ENCODE results near the gene IGF2BP1.
"Not testable (repeated sequence)": the region's sequence is repeated elsewhere in the genome, so short reads cannot be mapped to it uniquely, and the experiment has no call there.

The IGF2BP1 gene

GRCh38 chr17:48996722-48997102 is 473 bp upstream of the IGF2BP1 start:
- DNase-seq = peak; percentile 36

- DNase-seq = peak; percentile 61
Observed at GRCh38 chr17:48997827-48998586, 822 bp downstream of the IGF2BP1 start.

- no peak for DNase-seq
Observed at GRCh38 chr17:48998587-48999440, 1.6 kb downstream of the IGF2BP1 start.

- DNase-seq = no peak
Observed at GRCh38 chr17:49000943-49001342, 3.8 kb downstream of the IGF2BP1 start.

GRCh38 chr17:49001671-49002070 is 4.5 kb downstream of the IGF2BP1 start:
- DNase-seq = no peak

- DNase-seq = no peak
Observed at GRCh38 chr17:49002331-49002730, 5.1 kb downstream of the IGF2BP1 start.

- no peak for DNase-seq
Observed at GRCh38 chr17:49002766-49003165, 5.6 kb downstream of the IGF2BP1 start.

- peak; percentile 59 for DNase-seq
Observed at GRCh38 chr17:49003557-49004511, 6.6 kb downstream of the IGF2BP1 start.

- DNase-seq = no peak
Observed at GRCh38 chr17:49005140-49005539, 8.0 kb downstream of the IGF2BP1 start.

GRCh38 chr17:49008908-49009307 is 11.7 kb downstream of the IGF2BP1 start:
- not testable (repeated sequence) for DNase-seq

- no peak for DNase-seq
Observed at GRCh38 chr17:49012769-49013255, 15.6 kb downstream of the IGF2BP1 start.

- DNase-seq = no peak
Observed at GRCh38 chr17:49013311-49014213, 16.4 kb downstream of the IGF2BP1 start.

- no peak for DNase-seq
Observed at GRCh38 chr17:49015179-49015923, 18.2 kb downstream of the IGF2BP1 start.

GRCh38 chr17:49015924-49016774 is 19.0 kb downstream of the IGF2BP1 start:
- no peak for DNase-seq

GRCh38 chr17:49016775-49017463 is 19.7 kb downstream of the IGF2BP1 start:
- DNase-seq = no peak

- no peak for DNase-seq
Observed at GRCh38 chr17:49018116-49018612, 21.0 kb downstream of the IGF2BP1 start.

- no peak for DNase-seq
Observed at GRCh38 chr17:49018748-49019147, 21.6 kb downstream of the IGF2BP1 start.

GRCh38 chr17:49020609-49021008 is 23.4 kb downstream of the IGF2BP1 start:
- DNase-seq = no peak

Data from activated effector memory CD4-positive, alpha-beta T cell treated with anti-CD3 and anti-CD28 coated beads, Interleukin-2, amount 50 U/mL, for 16 hours (primary cell).